Peyer's patch (tissue), 4 donors: Measurements from ENCODE around the gene PDZD4.

Source experiments
- CTCF ChIP-seq, 6 experiments: fragments of 450-650 bp in 4 of 6; fragments of 200-600 bp in 2 of 6; sonication (generic) in 1 of 6; IDR thresholded peaks; one replicate each; pipeline ENCODE4 v1.5.1; 2017 to 2019; ENCODE audit warnings: antibody characterized with exemption in 6 of 6, mild to moderate bottlenecking in 3 of 6, moderate library complexity in 1 of 6
- POLR2A ChIP-seq, 2 donors: fragments of 450-650 bp; IDR thresholded peaks; one replicate each; pipeline ENCODE4 v1.5.1; 2017; ENCODE audit warnings: antibody characterized with exemption in 2 of 2, mild to moderate bottlenecking in 2 of 2, moderate library complexity in 2 of 2

GRCh38 chrX:153807976-153808375 is 22.4 kb downstream of the PDZD4 start:
- TF ChIP-seq CTCF (IDR thresholded peaks at IDR 0.05) (no peak), POLR2A (IDR thresholded peaks at IDR 0.05) (no peak)
